Neuronal stem cell (in vitro differentiated cells): ENCODE data around the gene PTPRCAP.

ENCODE experiments used
- DNase-seq: peaks from one replicate; pipeline ENCODE4 v3.0.0-alpha.2; 2013; ENCODE audit warnings: low spot score
- H2AFZ ChIP-seq: one replicate; pipeline ENCODE4 v1.6.1; 2013; ENCODE audit warnings: mild to moderate bottlenecking, low read length, inconsistent platforms
- H2AK5ac ChIP-seq: 2 replicates; pipeline ENCODE4 v1.6.1; 2013; ENCODE audit warnings: low read depth, mild to moderate bottlenecking, inconsistent platforms, low read length, moderate library complexity, mixed read lengths
- H2BK120ac ChIP-seq: 2 replicates; pipeline ENCODE4 v1.6.1; 2013; ENCODE audit warnings: low read depth, mild to moderate bottlenecking, inconsistent platforms, low read length, moderate library complexity, mixed read lengths
- H2BK12ac ChIP-seq: one replicate; pipeline ENCODE4 v1.6.1; 2013; ENCODE audit warnings: low read length, inconsistent platforms
- H2BK15ac ChIP-seq: 2 replicates; pipeline ENCODE4 v1.6.1; 2013; ENCODE audit warnings: mild to moderate bottlenecking, low read length, inconsistent platforms, mixed read lengths
- H2BK5ac ChIP-seq: one replicate; pipeline ENCODE4 v1.6.1; 2013; ENCODE audit warnings: inconsistent platforms, mild to moderate bottlenecking, low read length, moderate library complexity
- H3K14ac ChIP-seq: one replicate; pipeline ENCODE4 v1.6.1; 2013; ENCODE audit warnings: low read length, inconsistent platforms
- H3K18ac ChIP-seq: 2 replicates; pipeline ENCODE4 v1.6.1; 2013; ENCODE audit warnings: low read length, inconsistent platforms
- H3K23ac ChIP-seq: 2 replicates; pipeline ENCODE4 v1.6.1; 2013; ENCODE audit warnings: low read depth, mild to moderate bottlenecking, mixed read lengths, low read length, inconsistent platforms; ENCODE audit not compliant: poor library complexity
- H3K27ac ChIP-seq: replicated peaks from 3 replicates; pipeline ENCODE4 v1.5.1; 2013; ENCODE audit warnings: low read length, inconsistent platforms
- H3K27me3 ChIP-seq, 3 experiments: 2 replicates each; pipeline ENCODE4 v1.6.1; 2013; ENCODE audit warnings: low read length in 3 of 3, mild to moderate bottlenecking in 2 of 3, inconsistent platforms in 1 of 3, low read depth in 1 of 3, mixed read lengths in 1 of 3, moderate library complexity in 1 of 3; ENCODE audit not compliant: control insufficient read depth in 3 of 3, insufficient read depth in 3 of 3
- H3K36me3 ChIP-seq, 2 donors: replicated peaks in 1 of 2; 2 replicates each; pipeline ENCODE4 v1.6.1; 2013; ENCODE audit warnings: low read length in 2 of 2; ENCODE audit not compliant: control insufficient read depth in 2 of 2, insufficient read depth in 2 of 2
- H3K4ac ChIP-seq: 2 replicates; pipeline ENCODE4 v1.6.1; 2013; ENCODE audit warnings: inconsistent platforms, mild to moderate bottlenecking, low read length, moderate library complexity
- H3K4me1 ChIP-seq, 2 donors: 1 replicate in 1 of 2; 2 replicates in 1 of 2; pipeline ENCODE4 v1.6.1; 2013; ENCODE audit warnings: low read length in 2 of 2, low read depth in 1 of 2; ENCODE audit not compliant: control insufficient read depth in 2 of 2, insufficient read depth in 1 of 2
- H3K4me2 ChIP-seq: one replicate; pipeline ENCODE4 v1.6.1; 2013; ENCODE audit warnings: mild to moderate bottlenecking, low read length, inconsistent platforms; ENCODE audit not compliant: insufficient read depth, poor library complexity, severe bottlenecking
- H3K4me3 ChIP-seq, 2 donors: 2 replicates each; pipeline ENCODE4 v1.5.1; 2013; ENCODE audit warnings: low read length in 2 of 2, mild to moderate bottlenecking in 2 of 2, inconsistent platforms in 1 of 2, moderate library complexity in 1 of 2
- H3K79me1 ChIP-seq: one replicate; pipeline ENCODE4 v1.6.1; 2013; ENCODE audit warnings: low read depth, mild to moderate bottlenecking, inconsistent platforms, low read length, moderate library complexity
- H3K9ac ChIP-seq: one replicate; pipeline ENCODE4 v1.6.1; 2013; ENCODE audit warnings: mild to moderate bottlenecking, low read depth, low read length, inconsistent platforms; ENCODE audit not compliant: poor library complexity
- H3K9me3 ChIP-seq, 2 donors: replicated peaks in 1 of 2; 2 replicates each; pipeline versions ENCODE3 to v1.6.1; 2013; ENCODE audit warnings: low read length in 2 of 2, mild to moderate bottlenecking in 2 of 2, inconsistent platforms in 1 of 2, low read depth in 1 of 2, mixed read lengths in 1 of 2, moderate library complexity in 1 of 2; ENCODE audit not compliant: control insufficient read depth in 2 of 2, insufficient read depth in 1 of 2
- H4K8ac ChIP-seq: one replicate; pipeline ENCODE4 v1.6.1; 2013; ENCODE audit warnings: low read depth, mild to moderate bottlenecking, inconsistent platforms, low read length, moderate library complexity
- H4K91ac ChIP-seq: one replicate; pipeline ENCODE4 v1.6.1; 2013; ENCODE audit warnings: low read length, low read depth, mild to moderate bottlenecking, inconsistent platforms; ENCODE audit not compliant: poor library complexity
- WGBS, 2 donors: extraction: QIAGEN DNeasy Blood & Tissue Kit; methylation state at CpG; one replicate each; pipeline ENCODE4 v1.1.7; 2013; ENCODE audit warnings: missing lambda C conversion rate in 2 of 2, mixed read lengths in 1 of 2; ENCODE audit not compliant: insufficient read length in 2 of 2, insufficient replicate concordance in 1 of 2; ENCODE audit errors: extremely low coverage in 2 of 2; 5-methylcytosine and 5-hydroxymethylcytosine counted together

Gene PTPRCAP

GRCh38 chr11:67453816-67454732, 16.6 kb upstream of the PTPRCAP start:
- Histone ChIP-seq H2BK15ac (peak overlapping the region; percentile 15), H3K18ac (no peak overlapping the region), H2AFZ (no peak overlapping the region), H3K14ac (no peak overlapping the region), H3K4ac (no peak overlapping the region), H3K27ac (no peak overlapping the region), H3K4me2 (no peak overlapping the region), H2BK120ac (no peak overlapping the region), H2BK5ac (peak overlapping the region; percentile 21), H4K91ac (no peak overlapping the region), H3K23ac (no peak overlapping the region), H4K8ac (no peak overlapping the region), H3K79me1 (peaks cover 2% of the 10 kb centered on the region), H3K9ac (no peak overlapping the region), H3K36me3 (no peaks in the 10 kb centered on the region), H2AK5ac (peak overlapping the region; percentile 82), H3K27me3 (no peaks in the 10 kb centered on the region), H2BK12ac (no peak overlapping the region), H3K9me3 (no peaks in the 10 kb centered on the region), H3K4me1 (peaks cover 5 to 15% of the 10 kb centered on the region in 2 donors), H3K4me3 (no peak overlapping the region)
- no CpG with 5 or more reads among the region's 21 CpGs for WGBS, 2 donors
- no peak for DNase-seq

GRCh38 chr11:67452141-67452952, 14.9 kb upstream of the PTPRCAP start, which contains the start of gene GPR152:
Gene GPR152, minus strand, starts transcription at chr11:67452729. Its CDS starts 5 bp downstream, at chr11:67452724.
- Histone ChIP-seq H4K8ac (peak within 1 kb of the TSS; percentile 76), H3K27me3 (no peaks in the 10 kb centered on the region), H3K9me3 (no peaks in the 10 kb centered on the region), H3K27ac (no peak within 1 kb of the TSS), H3K23ac (peak within 1 kb of the TSS; percentile 66), H3K36me3 (no peaks in the 10 kb centered on the region), H2BK120ac (no peak within 1 kb of the TSS), H3K4ac (no peak within 1 kb of the TSS), H2BK15ac (peak within 1 kb of the TSS; percentile 72), H3K4me1 (peaks cover 5 to 15% of the 10 kb centered on the region in 2 donors), H3K79me1 (no peaks in the 10 kb centered on the region), H3K9ac (peak within 1 kb of the TSS; percentile 54), H2AFZ (peak within 1 kb of the TSS; percentile 69), H3K4me3 (no peak within 1 kb of the TSS), H4K91ac (no peak within 1 kb of the TSS), H3K18ac (peak within 1 kb of the TSS; percentile 66), H2AK5ac (peak within 1 kb of the TSS; percentile 86), H2BK5ac (peak within 1 kb of the TSS; percentile 76), H3K4me2 (no peak within 1 kb of the TSS), H2BK12ac (peak within 1 kb of the TSS; percentile 51), H3K14ac (peak within 1 kb of the TSS; percentile 76)
- WGBS, 2 donors = no CpG with 5 or more reads among the region's 33 CpGs
- DNase-seq = no peak

- peak overlapping the region; percentile 86 for H2AK5ac ChIP-seq
- H3K4me3 ChIP-seq = no peak overlapping the region
- H3K36me3 ChIP-seq = no peaks in the 10 kb centered on the region
- H3K9ac ChIP-seq = no peak overlapping the region
- no peak overlapping the region for H2BK5ac ChIP-seq
- no peak overlapping the region for H3K4ac ChIP-seq
- H3K27me3 ChIP-seq = no peaks in the 10 kb centered on the region
- H3K79me1 ChIP-seq = no peaks in the 10 kb centered on the region
- no peak for DNase-seq
- H2BK12ac ChIP-seq = no peak overlapping the region
- WGBS, 2 donors = no CpG with 5 or more reads among the region's 14 CpGs
- H4K91ac ChIP-seq = no peak overlapping the region
- H3K18ac ChIP-seq = no peak overlapping the region
- H2BK120ac ChIP-seq = no peak overlapping the region
- no peaks in the 10 kb centered on the region for H3K9me3 ChIP-seq
- H2AFZ ChIP-seq = peak overlapping the region; percentile 69
- H3K4me1 ChIP-seq = peaks cover 5 to 15% of the 10 kb centered on the region in 2 donors
- no peak overlapping the region for H3K4me2 ChIP-seq
- H3K23ac ChIP-seq = peak overlapping the region; percentile 52
- H3K27ac ChIP-seq = no peak overlapping the region
- no peak overlapping the region for H4K8ac ChIP-seq
- H2BK15ac ChIP-seq = peak overlapping the region; percentile 72
- H3K14ac ChIP-seq = no peak overlapping the region
Observed at GRCh38 chr11:67451658-67451976, 14.1 kb upstream of the PTPRCAP start.
